KMS-11 (cell line): ENCODE data around the gene CASK.
A peak's percentile ranks its signal among the peaks of the same experiment; 100 is the strongest.

ENCODE experiments used
- H2AFZ ChIP-seq: fragments of 200-600 bp; sonication (generic); 2 replicates; pipeline ENCODE4 v1.6.1; 2016; ENCODE audit warnings: antibody characterized with exemption, mixed run types, low read depth
- H3K27ac ChIP-seq: fragments of 200-600 bp; sonication (generic); 2 replicates; pipeline ENCODE4 v1.6.1; 2016; ENCODE audit warnings: mild to moderate bottlenecking, mixed run types
- H3K27me3 ChIP-seq: fragments of 200-600 bp; sonication (generic); 2 replicates; pipeline ENCODE4 v1.6.1; 2017; ENCODE audit warnings: mild to moderate bottlenecking, low read depth, mixed run types, moderate library complexity; ENCODE audit not compliant: insufficient read depth
- H3K36me3 ChIP-seq: fragments of 200-600 bp; sonication (generic); 2 replicates; pipeline ENCODE4 v1.6.1; 2017; ENCODE audit warnings: mild to moderate bottlenecking, mixed run types; ENCODE audit not compliant: insufficient read depth
- H3K4me1 ChIP-seq: fragments of 200-600 bp; sonication (generic); 2 replicates; pipeline ENCODE4 v1.6.1; 2016; ENCODE audit warnings: mild to moderate bottlenecking, low read depth, mixed run types; ENCODE audit not compliant: poor library complexity, severe bottlenecking
- H3K4me2 ChIP-seq: fragments of 200-600 bp; sonication (generic); 2 replicates; pipeline ENCODE4 v1.7.0; 2016; ENCODE audit warnings: mild to moderate bottlenecking, mixed run types
- H3K4me3 ChIP-seq: fragments of 200-600 bp; sonication (generic); IDR thresholded peaks from 2 replicates; pipeline ENCODE4 v1.6.1; 2017; ENCODE audit warnings: low read depth, low read length, mixed read lengths; ENCODE audit not compliant: insufficient read depth
- H3K79me2 ChIP-seq: fragments of 200-600 bp; sonication (generic); 2 replicates; pipeline ENCODE4 v1.6.1; 2016; ENCODE audit warnings: low read depth, mixed run types; ENCODE audit not compliant: insufficient read depth
- H3K9ac ChIP-seq: fragments of 200-600 bp; sonication (generic); 2 replicates; pipeline ENCODE4 v1.6.1; 2016; ENCODE audit warnings: mild to moderate bottlenecking, mixed run types
- H4K20me1 ChIP-seq: fragments of 200-600 bp; sonication (generic); 2 replicates; pipeline ENCODE4 v1.6.1; 2016; ENCODE audit warnings: mild to moderate bottlenecking, mixed run types; ENCODE audit not compliant: insufficient read depth
- CTCF ChIP-seq: fragments of 200-600 bp; sonication (generic); conservative IDR thresholded peaks from 2 replicates; pipeline ENCODE4 v1.6.1; 2017; ENCODE audit warnings: low read depth, mild to moderate bottlenecking, antibody characterized with exemption, low read length, moderate library complexity, mixed read lengths

CASK gene

GRCh38 chrX:41761702-41762101 is 161.7 kb downstream of the CASK start:
- Histone ChIP-seq H3K27ac (no peak overlapping the region), H3K27me3 (no peaks in the 10 kb centered on the region), H3K4me3 (no peak overlapping the region), H3K79me2 (no peaks in the 10 kb centered on the region), H3K4me1 (no peaks in the 10 kb centered on the region), H3K9ac (no peak overlapping the region), H4K20me1 (no peaks in the 10 kb centered on the region), H3K36me3 (no peaks in the 10 kb centered on the region), H2AFZ (no peak overlapping the region), H3K4me2 (no peak overlapping the region)
- TF ChIP-seq CTCF: no peak

- Histone ChIP-seq H4K20me1 (no peaks in the 10 kb centered on the region), H3K27me3 (no peaks in the 10 kb centered on the region), H3K4me2 (no peak overlapping the region), H3K9ac (no peak overlapping the region), H3K79me2 (no peaks in the 10 kb centered on the region), H3K4me3 (no peak overlapping the region), H3K4me1 (no peaks in the 10 kb centered on the region), H3K36me3 (no peaks in the 10 kb centered on the region), H2AFZ (no peak overlapping the region), H3K27ac (no peak overlapping the region)
- TF ChIP-seq CTCF: no peak
Observed at GRCh38 chrX:41761169-41761568, 162.2 kb downstream of the CASK start.

GRCh38 chrX:41759817-41760216 is 163.5 kb downstream of the CASK start:
- Histone ChIP-seq H3K4me3 (no peak overlapping the region), H3K4me2 (no peak overlapping the region), H3K4me1 (no peaks in the 10 kb centered on the region), H3K27ac (no peak overlapping the region), H3K9ac (no peak overlapping the region), H3K27me3 (no peaks in the 10 kb centered on the region), H4K20me1 (no peaks in the 10 kb centered on the region), H3K36me3 (no peaks in the 10 kb centered on the region), H3K79me2 (no peaks in the 10 kb centered on the region), H2AFZ (no peak overlapping the region)
- TF ChIP-seq CTCF: peak; percentile 55

DNA sequence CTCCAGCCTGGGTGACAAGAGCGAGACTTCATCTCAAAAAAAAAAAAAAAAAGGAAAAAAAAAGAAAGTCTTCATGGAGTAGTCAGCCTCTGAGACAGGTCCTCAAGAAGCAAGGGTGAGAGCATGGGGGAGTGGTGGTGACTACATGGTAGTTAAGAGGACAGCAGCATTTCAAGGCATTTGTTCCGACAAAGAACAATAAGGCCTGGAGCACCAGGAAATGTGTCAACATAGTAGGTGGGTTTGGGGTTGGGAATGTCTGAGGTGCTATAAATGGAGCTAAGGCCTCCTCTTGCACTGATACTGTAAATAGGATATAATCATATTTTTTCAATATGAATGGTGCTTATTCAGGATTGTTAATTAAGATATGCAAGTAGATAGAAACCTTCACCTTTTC is 165.0 kb downstream of the CASK start:
- H3K27me3 ChIP-seq: no peaks in the 10 kb centered on the region
- no peaks in the 10 kb centered on the region for H3K4me1 ChIP-seq
- H4K20me1 ChIP-seq: no peaks in the 10 kb centered on the region
- H3K79me2 ChIP-seq: no peaks in the 10 kb centered on the region
- H3K4me2 ChIP-seq: no peak overlapping the region
- no peak overlapping the region for H3K9ac ChIP-seq
- no peak overlapping the region for H2AFZ ChIP-seq
- no peaks in the 10 kb centered on the region for H3K36me3 ChIP-seq
- TF ChIP-seq CTCF: no peak
- no peak overlapping the region for H3K27ac ChIP-seq
- H3K4me3 ChIP-seq: no peak overlapping the region

DNA sequence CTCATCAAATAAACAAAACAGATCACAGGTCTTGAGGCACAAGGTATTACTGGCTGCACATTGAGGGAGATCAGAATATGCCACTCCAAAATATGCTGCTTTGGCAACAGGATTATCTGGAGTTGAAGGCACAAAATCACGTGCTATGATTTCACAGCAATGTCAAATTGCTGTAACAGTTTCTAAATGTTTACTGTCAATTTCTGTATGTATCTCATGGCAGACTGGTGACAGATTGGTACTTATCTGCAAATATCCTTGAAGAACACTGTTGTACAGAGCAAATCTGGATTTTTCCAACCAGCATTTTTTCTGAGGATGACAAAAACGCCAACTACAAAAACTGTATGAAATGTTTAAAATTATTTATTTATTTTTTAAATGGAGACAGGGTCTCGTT is 172.6 kb downstream of the CASK start:
- H3K4me1 ChIP-seq: no peaks in the 10 kb centered on the region
- no peaks in the 10 kb centered on the region for H3K79me2 ChIP-seq
- H3K36me3 ChIP-seq: no peaks in the 10 kb centered on the region
- H3K27ac ChIP-seq: no peak overlapping the region
- H3K9ac ChIP-seq: no peak overlapping the region
- H3K4me2 ChIP-seq: no peak overlapping the region
- no peaks in the 10 kb centered on the region for H4K20me1 ChIP-seq
- no peak overlapping the region for H2AFZ ChIP-seq
- no peak overlapping the region for H3K4me3 ChIP-seq
- TF ChIP-seq CTCF: no peak
- no peaks in the 10 kb centered on the region for H3K27me3 ChIP-seq
